HG03432 (cell line): ENCODE measurements around the gene TKTL1.
"Not testable (repeated sequence)": the region's sequence is repeated elsewhere in the genome, so short reads cannot be mapped to it uniquely, and the experiment has no call there.

Experiments used
- ATAC-seq: cut with Tn5 transposase; IDR thresholded peaks from one replicate; pipeline ENCODE4 v1.9.1; 2021; ENCODE audit warnings: mild to moderate bottlenecking, moderate library complexity; ENCODE audit not compliant: unreplicated experiment

TKTL1 gene, protein sequence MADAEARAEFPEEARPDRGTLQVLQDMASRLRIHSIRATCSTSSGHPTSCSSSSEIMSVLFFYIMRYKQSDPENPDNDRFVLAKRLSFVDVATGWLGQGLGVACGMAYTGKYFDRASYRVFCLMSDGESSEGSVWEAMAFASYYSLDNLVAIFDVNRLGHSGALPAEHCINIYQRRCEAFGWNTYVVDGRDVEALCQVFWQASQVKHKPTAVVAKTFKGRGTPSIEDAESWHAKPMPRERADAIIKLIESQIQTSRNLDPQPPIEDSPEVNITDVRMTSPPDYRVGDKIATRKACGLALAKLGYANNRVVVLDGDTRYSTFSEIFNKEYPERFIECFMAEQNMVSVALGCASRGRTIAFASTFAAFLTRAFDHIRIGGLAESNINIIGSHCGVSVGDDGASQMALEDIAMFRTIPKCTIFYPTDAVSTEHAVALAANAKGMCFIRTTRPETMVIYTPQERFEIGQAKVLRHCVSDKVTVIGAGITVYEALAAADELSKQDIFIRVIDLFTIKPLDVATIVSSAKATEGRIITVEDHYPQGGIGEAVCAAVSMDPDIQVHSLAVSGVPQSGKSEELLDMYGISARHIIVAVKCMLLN

DNA sequence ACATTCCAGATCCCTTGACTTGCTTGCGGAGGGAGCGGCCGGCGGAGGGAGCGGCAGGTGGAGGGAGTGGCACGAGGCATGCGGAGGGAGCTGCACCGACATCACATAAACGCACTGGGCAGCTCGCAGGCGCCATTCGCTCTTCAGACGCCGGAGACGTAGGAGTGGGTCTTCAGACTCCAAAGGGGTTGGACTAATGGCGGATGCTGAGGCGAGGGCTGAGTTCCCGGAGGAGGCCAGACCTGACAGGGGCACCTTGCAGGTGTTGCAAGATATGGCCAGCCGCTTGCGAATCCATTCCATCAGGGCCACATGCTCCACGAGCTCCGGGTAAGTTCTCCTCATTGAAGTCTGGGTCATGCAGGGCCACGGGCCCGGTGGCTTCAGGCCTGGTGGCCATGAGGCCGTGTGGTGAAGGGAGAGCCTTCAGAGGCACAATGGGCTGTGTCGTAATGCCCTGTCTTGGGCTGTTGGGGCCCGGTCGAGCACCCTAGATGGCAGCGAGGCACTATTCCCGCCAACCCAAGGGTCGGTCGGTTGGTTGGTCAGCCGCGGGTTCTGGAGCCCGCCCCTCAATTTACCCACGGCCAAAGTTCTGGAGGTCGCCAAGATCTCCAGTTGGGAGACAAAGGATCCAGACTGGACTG is at the start of gene TKTL1:
Gene TKTL1 (plus strand): TSS at position 132 of the 647 bp plus-strand sequence. CDS start 65 bp downstream, at position 197.
- ATAC-seq, result no peak

DNA sequence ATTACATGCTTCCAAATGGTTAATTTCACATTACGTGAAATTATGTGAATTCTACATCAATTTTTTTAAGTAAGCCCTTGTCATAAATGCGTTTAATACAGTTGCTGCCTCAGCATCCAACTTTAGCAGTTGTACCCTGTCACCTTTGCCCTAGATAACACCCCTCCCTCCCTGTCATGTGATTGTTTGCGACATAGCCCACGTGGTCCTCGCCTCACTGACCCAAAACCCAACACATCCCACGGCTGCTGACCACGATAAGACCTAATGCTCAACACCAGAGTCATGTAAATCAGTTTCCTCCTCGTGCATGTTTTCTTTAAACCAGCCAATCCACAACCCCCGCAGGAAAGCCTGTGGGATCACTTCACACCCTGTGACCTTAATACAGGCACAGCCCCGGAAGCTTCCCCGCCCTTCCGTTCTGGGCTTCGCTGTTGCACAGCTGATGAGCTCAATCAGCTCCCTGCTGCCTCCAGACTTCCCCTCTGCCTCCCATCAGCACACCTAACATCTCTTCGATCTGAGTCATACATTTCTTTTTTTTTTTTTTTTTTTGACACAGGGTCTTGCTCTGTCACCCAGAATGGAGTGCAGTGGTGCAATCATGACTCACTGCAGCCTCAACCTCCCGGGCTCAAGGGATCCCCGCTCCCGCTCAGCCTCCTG is 48.1 kb upstream of the TKTL1 start:
- ATAC-seq, result peak; percentile 81

DNA sequence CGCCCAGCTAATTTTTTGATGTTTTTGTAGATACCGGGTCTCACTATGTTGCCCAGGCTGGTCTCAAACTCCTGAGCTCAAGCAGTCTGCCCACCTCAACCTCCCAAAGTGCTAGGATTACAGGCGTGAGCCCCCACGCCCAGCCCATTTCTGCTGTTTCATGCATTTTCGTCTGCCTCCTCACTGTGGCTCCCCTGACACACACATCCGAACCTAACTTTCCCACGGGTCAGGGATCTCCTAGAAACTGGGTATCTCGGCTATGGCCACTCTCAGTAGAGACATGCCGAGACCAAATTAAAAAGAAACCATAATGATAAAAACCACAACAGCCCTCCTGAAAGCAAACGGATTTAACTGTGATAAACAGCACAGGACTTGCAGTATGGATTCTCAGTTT is 47.5 kb upstream of the TKTL1 start:
- not testable (repeated sequence) for ATAC-seq

DNA sequence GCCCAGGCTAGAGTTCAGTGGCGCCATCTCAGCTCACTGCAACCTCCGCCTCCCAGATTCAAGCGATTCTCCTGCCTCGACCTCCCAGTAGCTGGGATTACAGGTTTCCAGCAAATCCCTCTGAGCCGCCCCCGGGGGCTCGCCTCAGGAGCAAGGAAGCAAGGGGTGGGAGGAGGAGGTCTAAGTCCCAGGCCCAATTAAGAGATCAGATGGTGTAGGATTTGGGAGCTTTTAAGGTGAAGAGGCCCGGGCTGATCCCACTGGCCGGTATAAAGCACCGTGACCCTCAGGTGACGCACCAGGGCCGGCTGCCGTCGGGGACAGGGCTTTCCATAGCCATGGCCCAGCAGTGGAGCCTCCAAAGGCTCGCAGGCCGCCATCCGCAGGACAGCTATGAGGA is 38.3 kb upstream of the TKTL1 start, which contains the start of gene OPN1MW3:
Gene OPN1MW3 (plus strand): TSS at position 301 of the 400 bp plus-strand sequence. CDS start 38 bp downstream, at position 339.
- not testable (repeated sequence) for ATAC-seq

DNA sequence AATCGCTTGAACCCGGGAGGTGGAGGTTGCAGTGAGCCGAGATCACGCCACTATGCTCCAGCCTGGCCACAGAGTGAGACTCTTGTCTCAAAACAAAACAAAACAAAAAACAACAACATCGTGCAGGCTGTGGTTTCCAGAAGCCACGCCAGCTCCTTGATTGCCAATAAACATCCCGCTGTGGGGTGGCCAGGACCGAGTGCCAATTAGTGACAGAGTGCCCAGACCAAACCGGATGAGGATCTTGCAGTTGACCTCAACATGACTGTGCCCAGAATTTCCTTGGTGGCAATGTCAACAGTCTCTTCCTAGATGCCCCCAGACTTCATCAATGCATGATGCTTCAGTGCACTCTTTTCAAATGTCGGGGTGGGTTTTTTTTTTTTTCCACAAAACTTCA is 36.9 kb upstream of the TKTL1 start:
- not testable (repeated sequence) for ATAC-seq

DNA sequence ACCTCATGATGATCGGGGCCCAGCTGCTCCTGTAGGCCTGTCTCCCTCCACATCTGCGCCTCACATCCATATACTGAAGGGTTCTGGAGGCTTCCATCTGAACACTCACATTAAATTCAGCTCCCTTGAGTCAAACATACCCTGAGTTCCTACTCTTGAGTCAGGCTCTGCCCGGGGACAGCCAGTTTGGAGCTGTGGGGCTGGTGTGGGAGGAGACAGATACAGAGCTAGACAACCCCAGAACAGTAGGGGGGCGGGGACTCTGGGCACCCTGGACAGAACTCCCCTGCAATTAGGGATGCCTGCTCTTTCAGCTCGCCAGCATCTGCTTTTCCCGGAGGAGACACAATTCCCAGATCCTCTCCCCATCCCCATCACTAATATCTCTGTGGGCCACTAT is 32.5 kb upstream of the TKTL1 start:
- not testable (repeated sequence) for ATAC-seq

DNA sequence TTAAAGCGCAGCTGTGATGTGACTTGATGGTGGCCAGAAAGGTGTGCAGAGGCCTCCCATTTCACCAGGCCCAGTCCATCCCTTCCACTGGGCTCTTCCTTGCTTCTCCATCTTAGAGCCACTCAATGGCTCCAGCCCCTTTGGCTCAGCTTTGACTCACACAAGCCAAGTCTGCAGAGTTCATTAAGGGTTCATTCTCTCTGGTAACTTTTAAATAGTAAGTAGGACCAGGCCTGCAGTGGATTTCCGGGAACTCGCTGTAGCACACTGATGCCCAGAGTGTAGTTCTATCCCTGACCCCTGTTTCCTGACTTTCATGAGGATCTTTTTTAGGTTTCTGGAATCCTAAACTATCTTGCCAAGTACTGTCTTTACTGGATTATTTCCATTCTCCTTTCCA is 26.4 kb upstream of the TKTL1 start:
- ATAC-seq, result not testable (repeated sequence)

DNA sequence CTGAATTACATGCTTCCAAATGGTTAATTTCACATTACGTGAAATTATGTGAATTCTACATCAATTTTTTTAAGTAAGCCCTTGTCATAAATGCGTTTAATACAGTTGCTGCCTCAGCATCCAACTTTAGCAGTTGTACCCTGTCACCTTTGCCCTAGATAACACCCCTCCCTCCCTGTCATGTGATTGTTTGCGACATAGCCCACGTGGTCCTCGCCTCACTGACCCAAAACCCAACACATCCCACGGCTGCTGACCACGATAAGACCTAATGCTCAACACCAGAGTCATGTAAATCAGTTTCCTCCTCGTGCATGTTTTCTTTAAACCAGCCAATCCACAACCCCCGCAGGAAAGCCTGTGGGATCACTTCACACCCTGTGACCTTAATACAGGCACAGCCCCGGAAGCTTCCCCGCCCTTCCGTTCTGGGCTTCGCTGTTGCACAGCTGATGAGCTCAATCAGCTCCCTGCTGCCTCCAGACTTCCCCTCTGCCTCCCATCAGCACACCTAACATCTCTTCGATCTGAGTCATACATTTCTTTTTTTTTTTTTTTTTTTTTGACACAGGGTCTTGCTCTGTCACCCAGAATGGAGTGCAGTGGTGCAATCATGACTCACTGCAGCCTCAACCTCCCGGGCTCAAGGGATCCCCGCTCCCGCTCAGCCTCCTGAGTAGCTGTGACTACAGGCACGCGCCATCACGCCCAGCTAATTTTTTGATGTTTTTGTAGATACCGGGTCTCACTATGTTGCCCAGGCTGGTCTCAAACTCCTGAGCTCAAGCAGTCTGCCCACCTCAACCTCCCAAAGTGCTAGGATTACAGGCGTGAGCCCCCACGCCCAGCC is 10.9 kb upstream of the TKTL1 start:
- ATAC-seq, result peak; percentile 77

DNA sequence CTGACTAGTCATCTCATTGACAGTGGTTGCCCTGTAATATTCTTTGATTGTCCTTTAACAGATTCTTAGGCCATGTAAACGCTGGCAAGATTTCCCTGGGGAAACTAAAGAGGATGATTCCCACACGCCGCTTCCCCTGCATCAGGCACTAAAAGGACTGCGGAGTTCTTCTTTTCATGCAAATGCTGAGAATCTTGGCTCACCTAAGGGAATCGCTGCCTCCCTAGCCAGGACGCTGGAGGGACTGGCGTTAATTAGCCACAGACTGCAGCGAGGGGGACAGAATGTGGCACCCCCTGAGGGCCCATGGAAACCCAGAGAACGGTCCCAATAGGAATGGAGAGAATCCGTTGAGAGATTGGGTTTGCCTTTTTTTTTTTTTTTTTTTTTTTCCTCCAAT is 9.2 kb upstream of the TKTL1 start:
- not testable (repeated sequence) for ATAC-seq

DNA sequence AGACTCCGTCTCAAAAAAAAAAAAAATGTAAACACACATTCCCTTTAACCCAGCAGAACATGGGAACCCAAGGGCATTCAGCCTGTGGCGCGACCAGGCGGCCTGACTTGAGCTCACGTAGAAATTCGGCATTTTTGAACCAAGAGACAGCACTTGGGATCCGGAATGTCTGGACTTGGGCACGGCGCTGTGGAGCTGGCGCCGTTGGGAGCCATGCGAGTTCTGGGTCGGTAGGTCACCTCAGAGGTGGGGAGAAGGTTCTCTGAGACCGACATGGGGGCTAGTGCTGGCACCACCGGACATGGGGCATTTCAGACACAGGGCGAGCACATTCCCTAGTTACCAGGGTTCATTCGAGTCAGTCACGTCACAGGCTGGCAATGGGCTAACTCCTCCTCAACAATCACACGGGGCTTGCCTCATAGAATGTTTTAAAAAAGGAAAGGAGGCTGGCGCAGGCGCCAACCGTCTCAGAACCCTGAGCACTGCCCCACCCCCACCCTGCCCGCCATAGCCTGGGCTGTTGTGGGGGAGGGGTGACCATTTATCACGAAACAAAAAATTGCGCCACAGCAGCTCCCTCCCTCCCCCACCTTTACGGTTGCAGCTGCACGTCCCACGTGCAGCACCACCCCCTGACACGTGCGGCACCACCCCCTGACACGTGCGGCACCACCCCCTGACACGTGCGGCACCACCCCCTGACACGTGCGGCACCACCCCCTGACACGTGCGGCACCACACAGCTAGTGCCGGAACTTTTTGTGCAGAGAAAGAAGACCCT is 612 bp upstream of the TKTL1 start, which contains the start of gene TEX28:
Gene TEX28 (minus strand): TSS at position 334 of the 784 bp plus-strand sequence. CDS start 3,007 bp downstream, outside the sequence.
- no peak for ATAC-seq

DNA sequence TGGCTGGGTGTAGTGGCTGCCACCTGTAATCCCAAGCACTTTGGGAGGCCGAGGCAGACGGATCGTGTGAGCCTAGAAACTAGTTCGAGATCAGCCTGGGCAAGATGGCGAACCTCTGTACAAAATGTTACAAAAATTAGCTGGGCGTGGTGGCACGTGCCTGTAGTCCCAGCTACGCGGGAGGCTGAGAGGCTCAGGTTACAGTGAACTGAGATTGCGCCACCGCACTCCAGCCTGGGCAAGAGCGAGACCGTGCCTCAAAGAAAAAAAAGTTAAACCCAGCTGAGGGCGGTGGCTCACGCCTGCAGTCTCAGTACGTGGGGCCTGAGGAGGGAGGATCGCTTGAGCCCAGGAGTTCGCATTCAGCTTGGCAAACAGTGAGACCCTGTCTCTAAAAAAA is 1.1 kb downstream of the TKTL1 start:
- ATAC-seq, result no peak

DNA sequence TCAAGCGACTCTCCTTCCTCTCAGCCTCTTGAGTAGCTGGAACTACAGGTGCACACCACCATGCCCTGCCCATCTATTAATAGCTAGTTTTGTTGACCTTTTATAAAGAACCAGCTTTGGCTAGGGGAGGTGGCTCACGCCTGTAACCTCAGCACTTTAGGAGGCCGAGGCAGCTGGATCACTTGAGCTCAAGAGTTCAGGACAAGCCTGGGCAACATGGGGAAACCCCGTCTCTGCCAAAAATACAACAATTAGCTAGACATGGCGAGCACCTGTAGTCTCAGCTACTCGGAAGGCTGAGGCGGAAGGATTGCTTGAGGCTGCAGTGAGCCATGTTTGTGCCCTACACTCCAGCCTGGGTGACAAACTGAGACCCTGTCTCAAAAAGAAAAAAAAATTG is 2.7 kb downstream of the TKTL1 start:
- no peak for ATAC-seq

DNA sequence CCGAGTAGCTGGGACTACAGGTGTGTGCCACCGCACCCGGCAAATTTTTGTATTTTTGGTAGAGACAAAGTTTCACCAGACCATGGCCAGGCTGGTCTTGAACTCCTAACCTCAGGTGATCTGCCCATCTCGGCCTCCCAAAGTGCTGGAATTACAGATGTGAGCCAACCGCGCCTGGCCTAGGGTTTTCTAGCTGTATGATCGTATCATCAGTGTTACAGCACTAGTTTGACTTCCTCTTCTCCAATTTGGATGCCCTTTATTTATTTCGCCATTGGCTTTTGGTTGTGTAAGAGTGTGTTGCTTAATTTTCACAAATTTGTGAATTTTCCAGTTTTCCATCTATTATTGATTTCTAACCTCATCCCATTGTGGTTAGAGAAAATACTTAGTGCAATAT is 5.2 kb downstream of the TKTL1 start:
- ATAC-seq, result no peak

DNA sequence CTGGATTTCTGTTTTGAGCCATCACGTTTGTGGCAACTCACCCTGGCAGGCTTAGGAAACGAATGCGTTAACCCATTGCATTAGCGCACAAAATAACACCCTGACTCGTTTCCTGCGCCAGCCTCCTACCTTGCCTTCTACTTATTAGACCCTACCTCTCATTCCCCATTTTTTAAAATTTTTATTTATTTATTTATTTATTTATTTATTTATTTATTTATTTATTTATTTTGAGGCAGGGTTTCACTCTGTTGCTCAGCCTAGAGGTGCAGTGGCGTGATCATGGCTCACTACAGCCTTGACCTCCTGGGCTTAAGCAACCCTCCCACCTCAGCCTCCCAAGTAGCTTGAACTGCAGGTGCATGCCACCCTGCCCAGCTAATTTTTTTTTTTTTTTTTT is 7.4 kb downstream of the TKTL1 start:
- not testable (repeated sequence) for ATAC-seq

DNA sequence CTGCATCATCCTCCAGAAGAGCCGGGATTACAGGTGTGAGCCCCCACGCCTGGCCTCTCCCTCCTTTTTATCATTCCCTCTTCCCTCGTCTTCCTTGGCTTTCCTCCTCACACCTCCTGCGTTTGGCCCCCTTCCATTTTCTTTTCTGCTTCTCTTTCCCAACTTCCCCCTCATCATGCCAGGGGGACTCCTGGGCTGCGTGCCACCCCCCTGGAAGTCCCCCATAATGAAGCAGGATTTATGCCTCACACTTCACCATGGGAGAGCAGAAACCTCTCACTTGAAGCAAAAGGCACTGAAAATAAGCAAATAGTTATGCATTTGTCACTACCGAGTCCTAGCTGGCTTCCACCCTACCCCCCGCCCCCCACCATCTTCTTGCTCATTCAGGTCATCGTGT is 7.9 kb downstream of the TKTL1 start:
- ATAC-seq, result no peak

DNA sequence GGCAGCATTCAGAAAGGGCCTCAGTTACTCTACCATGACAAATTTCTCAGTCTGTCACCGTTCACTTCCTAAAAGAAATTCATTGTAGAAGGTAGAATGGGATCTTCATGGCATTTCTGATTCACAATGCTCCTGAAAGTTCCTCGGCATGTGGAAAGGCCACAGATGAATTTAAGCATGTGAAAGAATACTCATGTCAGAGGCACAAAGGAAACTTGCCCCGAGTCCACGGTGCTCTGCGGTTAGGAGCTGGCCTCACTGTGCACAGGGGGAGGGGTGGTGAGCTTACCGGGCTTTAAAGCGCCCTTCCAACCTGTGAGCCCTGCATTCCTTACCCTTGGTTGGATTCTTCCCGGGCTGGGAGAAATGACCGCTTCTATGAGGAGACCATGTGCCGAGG is 9.3 kb downstream of the TKTL1 start:
- no peak for ATAC-seq

DNA sequence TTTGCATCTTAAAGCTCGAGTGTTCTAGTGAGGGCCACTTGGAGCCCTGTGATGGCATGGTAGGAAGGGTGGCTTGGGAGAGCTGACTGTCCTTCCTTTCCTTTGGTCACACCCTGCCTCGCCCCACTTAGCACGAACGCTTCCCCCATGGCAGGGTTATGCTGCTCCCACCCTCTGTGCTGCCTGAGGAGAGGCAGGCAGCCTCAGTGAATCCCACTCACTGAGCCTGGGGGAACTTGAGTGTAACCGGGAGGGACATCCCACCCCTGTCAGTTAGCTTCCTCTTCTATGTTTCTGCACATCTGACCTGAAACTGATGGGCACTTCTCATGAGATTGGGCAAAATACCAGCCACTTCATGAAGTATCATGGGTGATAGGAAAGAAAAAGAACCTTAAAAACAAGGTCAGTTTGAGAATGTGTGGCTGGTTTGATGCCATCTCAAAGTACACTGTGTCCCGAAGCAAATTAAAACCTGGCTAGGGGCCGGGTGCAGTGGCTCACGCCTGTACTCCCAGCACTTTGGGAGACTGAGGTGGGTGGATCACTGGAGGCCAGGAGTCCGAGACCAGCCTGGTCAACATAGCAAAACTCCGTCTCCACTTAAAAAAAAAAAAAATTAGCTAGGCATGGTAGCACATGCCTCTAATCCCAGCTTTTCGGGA is 10.1 kb downstream of the TKTL1 start:
- ATAC-seq, result no peak

DNA sequence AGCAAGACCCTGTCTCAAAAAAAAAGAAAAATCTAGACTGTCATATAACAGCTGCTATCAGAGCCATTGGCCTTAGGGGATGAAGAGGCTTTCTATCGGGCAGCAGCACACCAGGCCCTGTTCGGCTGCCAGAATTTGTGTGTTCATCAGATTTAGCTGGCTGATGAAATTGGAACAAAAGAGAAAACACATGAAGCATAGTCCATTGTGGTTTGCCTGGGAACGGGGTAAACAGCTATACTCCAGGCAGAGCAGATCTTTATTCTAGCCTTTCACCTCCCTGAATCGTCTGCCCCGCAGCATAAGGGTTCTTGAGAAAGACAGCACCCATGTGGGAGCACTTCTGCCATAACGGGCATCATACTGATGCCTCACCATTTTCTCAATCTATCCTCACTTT is 11.6 kb downstream of the TKTL1 start:
- ATAC-seq, result no peak
